Lower leg skin (tissue), 4 donors: Measurements from ENCODE around the gene FGGY. TPM values are rescaled to one million over a fixed set of nuclear protein-coding genes. Genes with fewer than 3 reads are reported as not detected.

Experiments
- DNase-seq, 2 donors: peaks; one replicate each; pipeline ENCODE4 v3.0.0-alpha.2; 2019; ENCODE audit warnings: low spot score in 2 of 2
- H3K4me3 ChIP-seq: fragments of 200-600 bp; sonication (generic); 2 replicates; pipeline ENCODE4 v1.5.1; 2017; ENCODE audit warnings: mild to moderate bottlenecking, low read depth; ENCODE audit not compliant: poor library complexity, severe bottlenecking
- CTCF ChIP-seq, 3 donors: fragments of 450-650 bp; IDR thresholded peaks; one replicate each; pipeline ENCODE4 v1.5.1; 2016; ENCODE audit warnings: antibody characterized with exemption in 3 of 3, mild to moderate bottlenecking in 3 of 3, moderate library complexity in 2 of 3
- POLR2A ChIP-seq, 2 donors: fragments of 450-650 bp; IDR thresholded peaks; one replicate each; pipeline ENCODE4 v1.6.1; 2016 to 2017; ENCODE audit warnings: antibody characterized with exemption in 2 of 2, mild to moderate bottlenecking in 1 of 2, moderate library complexity in 1 of 2
- WGBS, 2 donors: methylation state at CpG; one replicate each; pipeline ENCODE4 v1.1.5; 2018; 5-methylcytosine and 5-hydroxymethylcytosine counted together
- intact Hi-C: fragments of 100-400 bp; cut with DNase I; formaldehyde crosslinking; loops from one replicate; pipeline ENCODE4 v1.15.0; 2023; ENCODE audit warnings: low total_unique reads
- total RNA-seq, 4 donors: library from RNA; depleted of rRNA; stranded (reverse); fragments of >200 nt; gene quantifications; one replicate each; pipeline ENCODE4 v1.1.0, GENCODE V29; 2016

The FGGY gene
- total RNA-seq, 4 donors from 2014 or later: 10.0 to 29.5 (median 17.5) TPM

- H3K4me3 ChIP-seq: no peak overlapping the region
- 74 to 88% methylated on average over 2 of the region's 2 CpGs for WGBS, 2 donors
- intact Hi-C loops: no loop called here
- no peak for TF ChIP-seq POLR2A (IDR thresholded peaks at IDR 0.05)
- no peak for TF ChIP-seq CTCF (IDR thresholded peaks at IDR 0.05)
- DNase-seq: no peak
These were observed 450.6 kb downstream of the FGGY start for GRCh38 chr1:59747420-59748024.

- WGBS, 2 donors: 88 to 100% methylated on average over 1 of the region's 1 CpG
These were observed 451.2 kb downstream of the FGGY start for GRCh38 chr1:59748123-59748522.

GRCh38 chr1:59750328-59751003, 453.6 kb downstream of the FGGY start:
- DNase-seq: peak; percentile 86 to 89
- intact Hi-C loops: no loop called here
- TF ChIP-seq POLR2A (IDR thresholded peaks at IDR 0.05): no peak
- no peak for TF ChIP-seq CTCF (IDR thresholded peaks at IDR 0.05)
- no peak overlapping the region for H3K4me3 ChIP-seq
- WGBS, 2 donors: 21 to 29% methylated on average over 4 of the region's 4 CpGs

More at GRCh38 chr1:59748123-59748522, 451.2 kb downstream of the FGGY start:
- DNase-seq: no peak
- TF ChIP-seq CTCF (IDR thresholded peaks at IDR 0.05): no peak
- intact Hi-C loops: no loop called here
- no peak overlapping the region for H3K4me3 ChIP-seq

GRCh38 chr1:59751004-59751395, 454.1 kb downstream of the FGGY start:
- H3K4me3 ChIP-seq: no peak overlapping the region
- TF ChIP-seq CTCF (IDR thresholded peaks at IDR 0.05) (no peak), POLR2A (IDR thresholded peaks at IDR 0.05) (no peak)
- no peak for DNase-seq
- intact Hi-C loops: no loop called here
- WGBS, 2 donors: 62 to 73% methylated on average over 2 of the region's 2 CpGs

- 58 to 71% methylated on average over 2 of the region's 2 CpGs for WGBS, 2 donors
- intact Hi-C loops: no loop called here
- H3K4me3 ChIP-seq: no peak overlapping the region
- DNase-seq: no peak
- no peak for TF ChIP-seq POLR2A (IDR thresholded peaks at IDR 0.05)
- TF ChIP-seq CTCF (IDR thresholded peaks at IDR 0.05): no peak
These were observed 454.9 kb downstream of the FGGY start for GRCh38 chr1:59751801-59752200.
